Caco-2 (cell line): Measurements from ENCODE around the gene OFD1. TPM values are rescaled to one million over a fixed set of nuclear protein-coding genes. Genes with fewer than 3 reads are reported as not detected.

Experiments
- Bru-seq: library from RNA; stranded (reverse); fragments of 400-500 nt; gene quantifications from one replicate; lab custom pipeline; 2021; lab: Mats Ljungman, UMichigan
- BruChase-seq, 2 experiments: library from RNA; stranded (reverse); fragments of 400-500 nt; gene quantifications; one replicate each; lab custom pipeline; 2021; lab: Mats Ljungman, UMichigan
- BruUV-seq: library from RNA; stranded (reverse); fragments of 400-500 nt; replicated peaks from 2 replicates; lab custom pipeline; 2021; lab: Mats Ljungman, UMichigan
- CTCF ChIA-PET: fragments of 300-600 bp; sonication (Branson Sonifier 250); formaldehyde crosslinking; loops from one replicate; lab custom pipeline; 2022; ENCODE audit warnings: antibody characterized with exemption; lab: Charles Lee
- POLR2A ChIA-PET: fragments of 300-600 bp; sonication (Branson Sonifier 250); formaldehyde crosslinking; loops from one replicate; lab custom pipeline; 2022; ENCODE audit warnings: antibody characterized with exemption; lab: Charles Lee
- DNase-seq, 2 experiments: peaks; one replicate each; pipeline versions ENCODE4 v3.0.0 to v3.0.0-alpha.2; 2020 to 2022
- H3K27me3 ChIP-seq: replicated peaks from 2 replicates; pipeline ENCODE4 v1.6.0; 2011; ENCODE audit warnings: low read length; ENCODE audit not compliant: control insufficient read depth, insufficient read depth
- H3K36me3 ChIP-seq: 2 replicates; pipeline ENCODE4 v1.5.1; 2011; ENCODE audit warnings: low read length; ENCODE audit not compliant: control insufficient read depth, insufficient read depth
- H3K4me1 ChIP-seq: fragments of 250-450 bp; sonication (Bioruptor Pico); 2 replicates; pipeline ENCODE4 v1.5.1; 2020; ENCODE audit warnings: mild to moderate bottlenecking
- H3K4me3 ChIP-seq: 2 replicates; pipeline ENCODE4 v1.5.1; 2011; ENCODE audit warnings: low read depth, mild to moderate bottlenecking, control low read depth, low read length
- H3K9me3 ChIP-seq: fragments of 250-450 bp; sonication (Bioruptor Pico); 2 replicates; pipeline ENCODE4 v1.5.1; 2020; ENCODE audit warnings: mild to moderate bottlenecking, moderate library complexity
- H3K27ac Mint-ChIP-seq: one replicate; pipeline ENCODE4 v1.8.0; 2022; ENCODE audit warnings: mixed read lengths; ENCODE audit not compliant: unreplicated experiment
- H3K27me3 Mint-ChIP-seq: one replicate; pipeline ENCODE4 v1.8.0; 2022; ENCODE audit warnings: mixed read lengths; ENCODE audit not compliant: insufficient read depth, unreplicated experiment
- H3K36me3 Mint-ChIP-seq: one replicate; pipeline ENCODE4 v1.8.0; 2022; ENCODE audit warnings: mild to moderate bottlenecking, mixed read lengths; ENCODE audit not compliant: insufficient read depth, unreplicated experiment
- H3K4me1 Mint-ChIP-seq: one replicate; pipeline ENCODE4 v1.8.0; 2022; ENCODE audit warnings: low read depth, mixed read lengths; ENCODE audit not compliant: unreplicated experiment
- H3K4me3 Mint-ChIP-seq: one replicate; pipeline ENCODE4 v1.8.0; 2022; ENCODE audit warnings: mild to moderate bottlenecking, moderate library complexity, mixed read lengths; ENCODE audit not compliant: unreplicated experiment
- H3K9me3 Mint-ChIP-seq: one replicate; pipeline ENCODE4 v1.8.0; 2022; ENCODE audit warnings: mixed read lengths; ENCODE audit not compliant: unreplicated experiment
- CTCF ChIP-seq, 2 experiments: fragments of 200-600 bp in 1 of 2; IDR thresholded peaks; 1 replicate in 1 of 2; 2 replicates in 1 of 2; pipeline versions ENCODE4 v1.5.1 to v1.8.0; 2011 to 2022; ENCODE audit warnings: antibody characterized with exemption in 1 of 2, control low read depth in 1 of 2, inconsistent platforms in 1 of 2, low read depth in 1 of 2, low read length in 1 of 2, mild to moderate bottlenecking in 1 of 2, moderate library complexity in 1 of 2; ENCODE audit not compliant: insufficient read depth in 1 of 2, severe bottlenecking in 1 of 2, unreplicated experiment in 1 of 2
- intact Hi-C: fragments of 100-400 bp; cut with micrococcal nuclease; formaldehyde crosslinking; loops from one replicate; pipeline ENCODE4 v1.10.0; 2022; ENCODE audit not compliant: unreplicated experiment
- long read RNA-seq: library from polyadenylated mRNA; stranded (forward); transcript quantifications from one replicate; pipeline ENCODE4 v2.0.0, GENCODE V29; 2022
- total RNA-seq: library from RNA; stranded (reverse); gene quantifications from 2 replicates; pipeline ENCODE4 v1.2.3, GENCODE V29; 2022

The OFD1 gene
- total RNA-seq (33.9 and 34.0 TPM in 2 replicates), Bru-seq, nascent RNA (percentile 83 among the genes with signal in this experiment), BruChase-seq, experiment 1, labeled RNA remaining after a 2-hour chase (percentile 88 among the genes with signal in this experiment), BruChase-seq, experiment 2, labeled RNA remaining after a 6-hour chase (percentile 85 among the genes with signal in this experiment)
- long read RNA-seq, full-length matches to known transcripts: 11 of 31 reads
- long read RNA-seq, partial matches to known transcripts: 8 of 31 reads
- long read RNA-seq, other reads (novel, unspliced or antisense): 12 of 31 reads

GRCh38 chrX:13734278-13735172 is at the start of gene OFD1, which contains the start of gene TRAPPC2:
Gene OFD1, plus strand, starts transcription at chrX:13734748. Its CDS starts 324 bp downstream, at chrX:13735072.
Gene TRAPPC2, minus strand, starts transcription at chrX:13734620. Its CDS starts 14,657 bp downstream, at chrX:13719963.
- H3K4me3 Mint-ChIP-seq: peak within 1 kb of the TSS; percentile 95
- Histone ChIP-seq H3K27me3 (no peaks in the 10 kb centered on the region), H3K9me3 (no peaks in the 10 kb centered on the region), H3K4me3 (peak within 1 kb of the TSS; percentile 62), H3K4me1 (no peaks in the 10 kb centered on the region), H3K36me3 (no peaks in the 10 kb centered on the region)
- no TSS peak for BruUV-seq
- H3K27ac Mint-ChIP-seq: peak within 1 kb of the TSS; percentile 98
- intact Hi-C loops: loop anchor here (5.0 kb wide), 1 partner anchor 67 kb away; no protein-coding TSS in a partner anchor
- peak; percentile 92 to 94 for DNase-seq
- no peaks in the 10 kb centered on the region for H3K9me3 Mint-ChIP-seq
- no peaks in the 10 kb centered on the region for H3K27me3 Mint-ChIP-seq
- H3K4me1 Mint-ChIP-seq: peaks cover 20% of the 10 kb centered on the region
- peaks cover 25% of the 10 kb centered on the region for H3K36me3 Mint-ChIP-seq
- TF ChIP-seq CTCF (IDR thresholded peaks at IDR 0.05; ENCODE audit: insufficient read depth in 1 of 2, low read depth in 1 of 2, low read length in 1 of 2, severe bottlenecking in 1 of 2, unreplicated experiment in 1 of 2): no peak
- ChIA-PET CTCF (interaction anchor here (0.8 to 1.4 kb wide), 3 partner anchors 8 to 89 kb away, joined by 3 to 4 read pairs (median 3); no protein-coding TSS in a partner anchor), POLR2A (interaction anchor here (0.5 to 1.8 kb wide), 17 partner anchors 8 to 1139 kb away, joined by 3 to 43 read pairs (median 5); partner anchors contain the start of genes FANCB, GEMIN8, MOSPD2 and RAB9A)

DNA sequence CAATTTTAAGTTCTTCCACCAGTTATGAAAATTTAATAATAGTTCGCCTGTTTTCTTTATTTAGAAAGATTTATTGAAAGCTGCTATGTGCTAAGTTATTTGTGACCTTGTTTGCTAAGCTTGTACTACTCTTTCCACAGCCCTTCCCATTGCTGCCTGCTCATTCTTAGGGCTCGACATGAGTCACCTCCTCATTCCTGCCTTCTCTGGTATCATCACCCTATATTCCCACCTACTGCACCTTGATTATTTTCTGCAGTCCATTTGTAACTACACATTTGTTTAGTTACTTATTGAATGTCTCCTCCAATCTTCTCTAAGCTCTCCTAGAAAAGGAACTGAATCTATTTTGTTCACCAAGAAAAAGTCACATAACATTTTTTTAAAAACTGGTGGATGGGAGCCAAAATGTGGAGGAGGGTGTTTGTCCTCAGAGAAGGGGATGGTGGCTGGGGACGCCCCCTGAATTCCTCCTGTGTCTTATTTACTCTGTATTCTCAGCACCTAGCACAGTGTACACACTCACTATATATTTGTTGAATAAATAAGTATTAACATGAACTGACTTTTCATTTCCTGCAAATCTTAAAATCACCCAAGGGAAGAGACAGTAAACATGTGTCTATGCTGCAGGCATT is 49.3 kb upstream of the OFD1 start:
- H3K27me3 Mint-ChIP-seq: no peaks in the 10 kb centered on the region
- ChIA-PET CTCF (no interaction called here), POLR2A (no interaction called here)
- no peak for DNase-seq
- Histone ChIP-seq H3K36me3 (no peaks in the 10 kb centered on the region), H3K27me3 (no peaks in the 10 kb centered on the region), H3K9me3 (no peaks in the 10 kb centered on the region), H3K4me3 (no peak overlapping the region), H3K4me1 (no peaks in the 10 kb centered on the region)
- H3K4me3 Mint-ChIP-seq: no peak overlapping the region
- peaks cover 6% of the 10 kb centered on the region for H3K4me1 Mint-ChIP-seq
- no peak overlapping the region for H3K27ac Mint-ChIP-seq
- no peaks in the 10 kb centered on the region for H3K9me3 Mint-ChIP-seq
- intact Hi-C loops: no loop called here
- TF ChIP-seq CTCF (IDR thresholded peaks at IDR 0.05; ENCODE audit: insufficient read depth in 1 of 2, low read depth in 1 of 2, low read length in 1 of 2, severe bottlenecking in 1 of 2, unreplicated experiment in 1 of 2): no peak
- BruUV-seq: no TSS peak
- H3K36me3 Mint-ChIP-seq: peaks cover 8% of the 10 kb centered on the region
